Epithelial cell of proximal tubule (primary cell): Measurements from ENCODE around the gene CDR2. TPM values are rescaled to one million over a fixed set of nuclear protein-coding genes. Genes with fewer than 3 reads are reported as not detected.

ENCODE experiments used
- DNase-seq: peaks from one replicate; pipeline ENCODE4 v3.0.0-alpha.2; 2011; ENCODE audit warnings: low read depth
- H3K4me3 ChIP-seq: 2 replicates; pipeline ENCODE4 v1.5.1; 2011; ENCODE audit warnings: low read depth, mild to moderate bottlenecking, low read length
- CTCF ChIP-seq: conservative IDR thresholded peaks from 2 replicates; pipeline ENCODE4 v1.5.1; 2012; ENCODE audit warnings: low read depth, mild to moderate bottlenecking, low read length
- total RNA-seq: library from RNA; depleted of rRNA; stranded (reverse); fragments of >200 nt; gene quantifications from 2 replicates; pipeline ENCODE4 v1.2.3, GENCODE V29; 2015

The CDR2 gene
- total RNA-seq, 1 donor from 2014 or later: 37.0 TPM

GRCh38 chr16:22395960-22396359 lies 21.5 kb upstream of the CDR2 start:
- H3K4me3 ChIP-seq: no peak overlapping the region
- TF ChIP-seq CTCF: no peak
- DNase-seq: no peak

- no peak overlapping the region for H3K4me3 ChIP-seq
- no peak for DNase-seq
- TF ChIP-seq CTCF: no peak
Measured at GRCh38 chr16:22394121-22394520, 19.7 kb upstream of the CDR2 start.

GRCh38 chr16:22388101-22388644 lies 13.8 kb upstream of the CDR2 start:
- TF ChIP-seq CTCF: no peak
- H3K4me3 ChIP-seq: no peak overlapping the region
- DNase-seq: no peak

GRCh38 chr16:22386976-22387375 lies 12.6 kb upstream of the CDR2 start:
- DNase-seq: peak; percentile 88
- no peak for TF ChIP-seq CTCF
- H3K4me3 ChIP-seq: no peak overlapping the region

GRCh38 chr16:22385196-22385595 lies 10.8 kb upstream of the CDR2 start:
- DNase-seq: no peak
- H3K4me3 ChIP-seq: no peak overlapping the region
- no peak for TF ChIP-seq CTCF

- no peak for DNase-seq
- TF ChIP-seq CTCF: no peak
- H3K4me3 ChIP-seq: no peak overlapping the region
Measured at GRCh38 chr16:22383827-22384226, 9.4 kb upstream of the CDR2 start.

- no peak for DNase-seq
- TF ChIP-seq CTCF: no peak
- H3K4me3 ChIP-seq: no peak overlapping the region
Measured at GRCh38 chr16:22381392-22381791, 7.0 kb upstream of the CDR2 start.
